ENCODE data around the gene G3BP1.

G3BP1 gene

DNA sequence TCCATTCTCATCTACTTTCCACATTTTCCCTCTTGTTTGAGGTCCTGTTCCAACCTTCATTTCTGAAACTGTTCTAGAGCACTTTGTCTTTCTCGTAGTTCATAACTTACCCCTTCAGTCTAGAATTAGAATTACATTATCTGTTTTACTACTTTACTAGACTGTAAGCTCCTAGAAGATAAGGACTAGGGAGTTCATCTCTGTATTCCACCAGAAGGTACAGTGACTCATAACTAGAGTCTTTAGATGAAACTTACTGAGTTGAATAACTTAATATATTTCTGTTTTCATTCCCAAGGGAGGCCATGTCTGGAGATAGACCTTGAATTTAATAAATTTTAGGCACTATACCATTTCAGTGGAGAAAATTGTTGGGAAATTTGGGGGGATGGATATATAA lies 38.7 kb downstream of the G3BP1 start:
- H3K27ac ChIP-seq: no peak overlapping the region
- no peak overlapping the region for H3K4me2 ChIP-seq
- no peaks in the 10 kb centered on the region for H3K27me3 ChIP-seq (ENCODE audit: insufficient read depth, low read depth)
- no peaks in the 10 kb centered on the region for H3K4me1 ChIP-seq (ENCODE audit: low read depth, poor library complexity, severe bottlenecking)
- H3K4me3 ChIP-seq (IDR thresholded peaks at IDR 0.05; ENCODE audit: insufficient read depth, low read depth, low read length): no peak overlapping the region
- H3K36me3 ChIP-seq (ENCODE audit: insufficient read depth): no peaks in the 10 kb centered on the region
- H2AFZ ChIP-seq (ENCODE audit: low read depth): no peak overlapping the region
- H3K9ac ChIP-seq: no peak overlapping the region
- TF ChIP-seq, protein P1, sequence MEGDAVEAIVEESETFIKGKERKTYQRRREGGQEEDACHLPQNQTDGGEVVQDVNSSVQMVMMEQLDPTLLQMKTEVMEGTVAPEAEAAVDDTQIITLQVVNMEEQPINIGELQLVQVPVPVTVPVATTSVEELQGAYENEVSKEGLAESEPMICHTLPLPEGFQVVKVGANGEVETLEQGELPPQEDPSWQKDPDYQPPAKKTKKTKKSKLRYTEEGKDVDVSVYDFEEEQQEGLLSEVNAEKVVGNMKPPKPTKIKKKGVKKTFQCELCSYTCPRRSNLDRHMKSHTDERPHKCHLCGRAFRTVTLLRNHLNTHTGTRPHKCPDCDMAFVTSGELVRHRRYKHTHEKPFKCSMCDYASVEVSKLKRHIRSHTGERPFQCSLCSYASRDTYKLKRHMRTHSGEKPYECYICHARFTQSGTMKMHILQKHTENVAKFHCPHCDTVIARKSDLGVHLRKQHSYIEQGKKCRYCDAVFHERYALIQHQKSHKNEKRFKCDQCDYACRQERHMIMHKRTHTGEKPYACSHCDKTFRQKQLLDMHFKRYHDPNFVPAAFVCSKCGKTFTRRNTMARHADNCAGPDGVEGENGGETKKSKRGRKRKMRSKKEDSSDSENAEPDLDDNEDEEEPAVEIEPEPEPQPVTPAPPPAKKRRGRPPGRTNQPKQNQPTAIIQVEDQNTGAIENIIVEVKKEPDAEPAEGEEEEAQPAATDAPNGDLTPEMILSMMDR (conservative IDR thresholded peaks at IDR 0.05; ENCODE audit: low read depth, low read length): no peak
- H4K20me1 ChIP-seq (ENCODE audit: insufficient read depth): no peaks in the 10 kb centered on the region
- no peaks in the 10 kb centered on the region for H3K79me2 ChIP-seq (ENCODE audit: insufficient read depth, low read depth)

DNA sequence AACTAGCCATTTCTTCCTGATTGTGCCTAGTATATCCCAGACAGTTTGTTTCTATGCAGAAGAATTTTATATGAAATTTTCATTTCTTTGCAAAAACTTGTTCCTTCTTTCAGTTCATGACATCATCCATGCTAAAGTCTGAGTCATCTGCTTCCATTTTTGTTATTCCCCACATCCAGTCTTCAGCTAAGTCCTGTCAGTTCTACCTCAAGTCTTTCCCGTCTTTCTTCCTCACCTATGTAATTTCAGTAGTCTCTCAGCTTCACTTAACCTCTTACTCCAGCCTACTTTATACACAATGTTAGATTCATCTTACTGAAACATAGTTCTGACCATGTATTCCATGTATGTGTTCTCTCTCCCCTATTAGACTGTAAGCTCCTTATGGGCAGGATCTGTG lies 39.1 kb downstream of the G3BP1 start:
- Histone ChIP-seq H4K20me1 (ENCODE audit: insufficient read depth) (no peaks in the 10 kb centered on the region), H3K27ac (no peak overlapping the region), H3K36me3 (ENCODE audit: insufficient read depth) (no peaks in the 10 kb centered on the region), H3K4me2 (no peak overlapping the region), H3K4me3 (IDR thresholded peaks at IDR 0.05; ENCODE audit: insufficient read depth, low read depth, low read length) (no peak overlapping the region), H3K27me3 (ENCODE audit: insufficient read depth, low read depth) (no peaks in the 10 kb centered on the region), H2AFZ (ENCODE audit: low read depth) (no peak overlapping the region), H3K79me2 (ENCODE audit: insufficient read depth, low read depth) (no peaks in the 10 kb centered on the region), H3K9ac (no peak overlapping the region), H3K4me1 (ENCODE audit: low read depth, poor library complexity, severe bottlenecking) (no peaks in the 10 kb centered on the region)
- TF ChIP-seq, protein P1 (conservative IDR thresholded peaks at IDR 0.05; ENCODE audit: low read depth, low read length): no peak

DNA sequence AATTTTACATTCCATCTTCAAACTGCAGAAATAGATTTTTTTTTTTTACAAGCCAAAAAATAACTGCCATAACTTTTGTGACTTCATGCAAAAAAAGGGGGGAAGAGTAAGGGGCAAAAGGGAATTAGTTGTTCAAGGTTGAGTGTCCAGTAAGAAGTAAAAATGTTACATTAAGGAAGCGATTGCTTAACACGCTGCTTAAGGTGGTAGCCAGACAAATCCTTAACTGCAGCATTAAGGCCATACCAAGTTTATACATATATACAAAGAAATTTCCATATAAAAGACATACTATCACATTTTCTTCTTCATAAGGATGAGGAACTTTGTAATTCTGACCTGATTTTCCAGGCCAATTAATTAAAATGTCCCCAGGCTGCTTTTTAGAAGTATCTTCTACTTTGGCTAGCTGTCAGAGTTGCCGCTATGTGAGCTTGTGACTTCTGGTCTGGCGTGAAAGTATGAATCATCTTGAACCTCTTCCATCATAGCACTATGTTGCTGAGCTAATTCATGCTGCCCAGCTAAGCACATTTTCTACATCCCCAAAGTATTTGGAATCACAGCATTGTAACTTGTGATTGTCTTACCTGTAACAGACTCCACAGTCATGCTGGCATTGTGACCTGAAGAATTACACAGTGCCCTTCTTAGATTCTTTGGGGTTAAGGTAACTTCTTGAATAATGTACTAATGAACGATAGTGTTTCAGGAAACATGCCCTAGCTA lies 40.0 kb downstream of the G3BP1 start:
- no peaks in the 10 kb centered on the region for H3K27me3 ChIP-seq (ENCODE audit: insufficient read depth, low read depth)
- H2AFZ ChIP-seq (ENCODE audit: low read depth): no peak overlapping the region
- no peaks in the 10 kb centered on the region for H3K36me3 ChIP-seq (ENCODE audit: insufficient read depth)
- no peak overlapping the region for H3K9ac ChIP-seq
- no peaks in the 10 kb centered on the region for H3K79me2 ChIP-seq (ENCODE audit: insufficient read depth, low read depth)
- H3K4me2 ChIP-seq: no peak overlapping the region
- no peak overlapping the region for H3K27ac ChIP-seq
- H4K20me1 ChIP-seq (ENCODE audit: insufficient read depth): no peaks in the 10 kb centered on the region
- H3K4me1 ChIP-seq (ENCODE audit: low read depth, poor library complexity, severe bottlenecking): no peaks in the 10 kb centered on the region
- no peak overlapping the region for H3K4me3 ChIP-seq (IDR thresholded peaks at IDR 0.05; ENCODE audit: insufficient read depth, low read depth, low read length)
- TF ChIP-seq, protein P1 (conservative IDR thresholded peaks at IDR 0.05; ENCODE audit: low read depth, low read length): no peak

DNA sequence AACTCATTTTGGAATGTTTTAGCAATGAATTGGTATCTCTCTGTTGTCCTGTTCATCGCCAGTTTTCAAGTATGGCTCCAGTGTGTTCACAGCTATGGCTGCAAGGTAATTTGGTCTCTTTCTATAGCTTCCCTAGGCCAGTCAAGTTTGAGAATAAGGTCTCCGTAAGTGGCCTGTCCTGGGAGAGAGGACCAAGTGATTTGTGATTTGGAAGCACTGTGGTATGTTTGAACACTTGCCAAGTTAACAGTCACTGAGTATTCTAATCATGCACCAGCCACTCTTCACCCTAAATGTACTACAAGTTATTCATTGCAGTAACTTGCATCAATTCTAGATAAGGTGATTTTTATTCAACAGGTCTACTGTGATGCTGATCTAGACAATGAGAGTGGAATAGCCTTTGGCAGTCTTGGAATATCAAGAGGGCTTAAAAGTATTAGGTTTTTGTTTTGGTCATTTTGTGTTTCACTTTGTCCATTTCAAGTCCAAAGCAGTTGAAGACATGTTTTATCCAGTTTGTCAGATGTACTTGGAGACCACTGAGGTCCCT lies 41.1 kb downstream of the G3BP1 start:
- Histone ChIP-seq H3K79me2 (ENCODE audit: insufficient read depth, low read depth) (no peaks in the 10 kb centered on the region), H3K27me3 (ENCODE audit: insufficient read depth, low read depth) (no peaks in the 10 kb centered on the region), H3K27ac (no peak overlapping the region), H3K36me3 (ENCODE audit: insufficient read depth) (no peaks in the 10 kb centered on the region), H2AFZ (ENCODE audit: low read depth) (no peak overlapping the region), H4K20me1 (ENCODE audit: insufficient read depth) (no peaks in the 10 kb centered on the region), H3K4me2 (no peak overlapping the region), H3K4me1 (ENCODE audit: low read depth, poor library complexity, severe bottlenecking) (no peaks in the 10 kb centered on the region), H3K4me3 (IDR thresholded peaks at IDR 0.05; ENCODE audit: insufficient read depth, low read depth, low read length) (no peak overlapping the region), H3K9ac (no peak overlapping the region)
- TF ChIP-seq, protein P1 (conservative IDR thresholded peaks at IDR 0.05; ENCODE audit: low read depth, low read length): no peak
